ENCODE results near the gene BRSK1.

GRCh38 chr19:55278391-55279135 lies 5.2 kb upstream of the BRSK1 start:
- TF ChIP-seq CTCF (IDR thresholded peaks at IDR 0.05; ENCODE audit: borderline replicate concordance, extremely low read depth, low read length, poor library complexity, severe bottlenecking), result no peak
- no peak for TF ChIP-seq EZH2 (IDR thresholded peaks at IDR 0.05; ENCODE audit: borderline replicate concordance, low read depth, low read length, severe bottlenecking)
